GM18873 (cell line): ENCODE data around the gene CPXM2.

Experiments used
- ATAC-seq: cut with Tn5 transposase; IDR thresholded peaks from one replicate; pipeline ENCODE4 v1.9.1; 2021; ENCODE audit warnings: mild to moderate bottlenecking, moderate library complexity, moderate number of reproducible peaks; ENCODE audit not compliant: unreplicated experiment, low FRiP score

CPXM2 gene

DNA sequence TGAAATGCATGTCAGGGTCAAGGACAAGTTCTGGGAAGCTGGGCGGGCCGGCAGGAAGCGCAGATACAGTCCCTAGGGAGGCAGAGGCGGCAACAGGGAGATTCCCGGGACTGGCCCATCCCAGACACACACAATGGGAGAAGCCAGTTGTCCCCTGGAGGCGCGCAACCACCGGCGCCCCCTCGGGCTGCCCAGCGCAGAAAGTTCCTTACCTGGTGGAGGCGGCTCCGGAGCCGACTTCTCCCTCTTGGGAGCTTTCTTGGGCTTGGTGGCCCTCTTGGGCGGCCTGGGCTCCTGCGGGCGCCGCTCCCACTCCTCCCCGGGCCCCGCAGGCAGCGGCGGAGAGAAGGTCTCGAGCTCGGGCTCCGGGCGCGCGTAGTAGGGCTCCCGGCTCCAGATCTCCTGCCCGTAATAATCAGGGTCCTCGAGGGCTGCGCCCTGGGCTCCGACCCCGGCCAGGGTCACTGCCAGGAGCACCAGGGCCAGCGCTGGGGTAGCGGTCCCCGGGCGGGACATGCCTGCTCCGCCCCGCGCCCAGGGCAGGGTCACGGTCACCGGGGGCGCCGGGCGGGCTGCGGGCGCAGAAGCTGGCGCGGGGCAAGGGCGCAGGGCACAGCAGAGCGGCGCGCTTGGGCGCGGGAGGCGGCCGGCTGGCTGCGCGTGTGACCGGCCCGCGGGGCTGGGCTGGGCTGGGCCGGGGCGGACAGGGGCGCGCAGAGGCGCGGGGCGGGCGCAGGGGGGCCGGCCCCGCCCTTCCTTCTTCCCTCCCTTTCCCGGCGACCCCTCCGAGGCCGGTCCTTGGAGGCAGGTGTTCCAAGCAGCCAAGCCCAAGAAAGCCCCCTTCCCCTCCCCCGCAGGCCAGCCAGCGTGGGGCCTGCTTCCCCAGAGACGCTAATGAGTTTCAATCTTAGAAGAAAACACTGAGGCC, at the start of gene CPXM2:
Gene CPXM2 (minus strand): TSS at position 664 of the 928 bp plus-strand sequence. CDS start 148 bp downstream, at position 516.
- no peak for ATAC-seq

DNA sequence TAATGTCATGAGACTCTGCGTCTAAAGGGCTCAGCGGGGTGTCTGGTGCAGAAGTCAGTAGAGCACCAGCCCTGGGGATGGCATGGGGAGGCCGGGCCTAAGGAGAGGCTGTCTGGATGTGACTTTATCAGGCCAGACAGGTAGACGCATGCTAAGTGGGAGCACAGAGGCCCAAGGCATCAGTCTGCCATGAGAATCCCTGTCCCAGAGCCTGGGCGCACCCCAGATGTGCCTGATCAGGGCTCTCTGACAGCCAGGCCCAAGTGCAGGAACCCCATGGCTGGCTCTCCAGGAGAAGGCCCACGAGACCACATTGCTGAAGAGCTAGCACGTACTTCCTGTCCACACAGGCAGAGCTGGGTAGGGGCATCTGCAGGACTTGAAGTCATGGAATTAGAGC, 48.0 kb upstream of the CPXM2 start:
- no peak for ATAC-seq

DNA sequence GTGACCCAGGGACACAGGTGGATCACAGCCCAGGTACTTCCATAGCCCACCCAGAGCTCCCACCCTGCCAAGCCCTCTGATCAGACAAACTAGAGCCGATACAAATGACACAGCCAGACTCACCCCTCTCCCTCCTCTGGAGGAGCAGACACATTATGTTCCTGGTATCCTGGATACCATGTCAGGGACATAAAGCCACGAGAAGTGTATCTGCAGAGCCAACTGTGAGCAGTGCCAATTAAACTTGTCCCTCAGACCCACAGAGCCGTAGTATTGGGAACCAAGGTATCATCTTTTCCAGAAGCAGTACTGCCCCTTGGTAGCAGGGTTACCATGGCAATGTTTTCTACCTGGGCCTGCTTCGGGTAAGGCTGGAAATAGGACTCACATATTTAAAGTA, 47.3 kb upstream of the CPXM2 start:
- no peak for ATAC-seq

DNA sequence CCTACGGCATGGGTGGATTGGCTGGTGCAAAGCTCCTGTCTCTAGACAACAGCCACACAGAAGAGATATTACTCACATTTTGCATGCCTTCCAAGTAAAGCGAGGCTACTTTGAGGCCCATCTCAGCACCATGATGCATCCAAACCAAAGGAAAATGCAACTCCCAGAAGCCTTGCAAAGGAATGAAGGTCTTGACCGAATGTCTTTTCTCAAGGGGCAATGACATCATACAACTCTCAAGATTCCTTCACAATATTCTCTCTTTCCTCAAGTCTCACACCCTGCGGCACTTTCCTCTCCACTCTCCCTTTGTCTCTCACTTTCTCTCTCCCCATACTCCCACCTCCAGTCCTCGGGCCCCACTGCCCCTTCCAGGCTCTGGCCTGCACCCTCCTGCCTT, 44.8 kb upstream of the CPXM2 start:
- ATAC-seq = no peak

DNA sequence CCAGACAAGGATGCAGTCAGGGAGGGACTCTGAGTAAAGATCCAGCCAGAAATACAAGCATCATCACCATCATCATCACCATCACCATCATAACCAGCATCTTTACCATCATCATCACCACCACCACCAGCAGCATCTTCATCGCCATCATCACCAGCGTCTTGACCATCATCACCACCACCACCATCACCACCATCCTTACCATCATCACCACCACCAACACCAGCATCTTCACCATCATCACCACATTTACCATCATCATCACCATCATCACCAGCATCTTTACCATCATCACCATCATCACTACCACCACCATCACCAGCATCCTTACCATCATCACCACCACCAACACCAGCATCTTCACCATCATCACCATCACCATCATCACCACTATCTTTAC, 44.1 kb upstream of the CPXM2 start:
- no peak for ATAC-seq

GRCh38 chr10:123934846-123935245, 43.2 kb upstream of the CPXM2 start:
- ATAC-seq = no peak

- no peak for ATAC-seq
Measured at GRCh38 chr10:123930340-123931001, 38.9 kb upstream of the CPXM2 start.

DNA sequence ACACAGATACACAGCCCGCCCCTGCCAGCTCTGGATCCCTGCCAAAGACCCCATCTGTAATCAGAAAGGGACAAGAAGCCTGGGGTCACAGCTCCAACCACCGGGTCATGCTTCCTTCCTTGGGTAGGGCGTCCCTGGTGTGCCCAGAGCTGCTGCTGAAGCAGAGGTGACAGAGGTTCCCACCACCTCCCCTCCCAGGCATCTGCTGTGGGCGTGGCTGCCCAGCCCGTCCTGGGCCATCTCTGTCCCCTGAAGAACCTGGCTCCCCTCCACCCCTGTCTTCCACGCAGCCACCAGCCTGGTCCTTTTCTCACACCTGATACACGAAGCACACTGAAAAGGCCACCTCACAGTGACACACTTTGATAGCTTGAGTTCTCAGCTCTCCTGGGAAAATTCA, 38.2 kb upstream of the CPXM2 start:
- ATAC-seq = no peak

GRCh38 chr10:123928427-123928826, 36.8 kb upstream of the CPXM2 start:
- no peak for ATAC-seq

DNA sequence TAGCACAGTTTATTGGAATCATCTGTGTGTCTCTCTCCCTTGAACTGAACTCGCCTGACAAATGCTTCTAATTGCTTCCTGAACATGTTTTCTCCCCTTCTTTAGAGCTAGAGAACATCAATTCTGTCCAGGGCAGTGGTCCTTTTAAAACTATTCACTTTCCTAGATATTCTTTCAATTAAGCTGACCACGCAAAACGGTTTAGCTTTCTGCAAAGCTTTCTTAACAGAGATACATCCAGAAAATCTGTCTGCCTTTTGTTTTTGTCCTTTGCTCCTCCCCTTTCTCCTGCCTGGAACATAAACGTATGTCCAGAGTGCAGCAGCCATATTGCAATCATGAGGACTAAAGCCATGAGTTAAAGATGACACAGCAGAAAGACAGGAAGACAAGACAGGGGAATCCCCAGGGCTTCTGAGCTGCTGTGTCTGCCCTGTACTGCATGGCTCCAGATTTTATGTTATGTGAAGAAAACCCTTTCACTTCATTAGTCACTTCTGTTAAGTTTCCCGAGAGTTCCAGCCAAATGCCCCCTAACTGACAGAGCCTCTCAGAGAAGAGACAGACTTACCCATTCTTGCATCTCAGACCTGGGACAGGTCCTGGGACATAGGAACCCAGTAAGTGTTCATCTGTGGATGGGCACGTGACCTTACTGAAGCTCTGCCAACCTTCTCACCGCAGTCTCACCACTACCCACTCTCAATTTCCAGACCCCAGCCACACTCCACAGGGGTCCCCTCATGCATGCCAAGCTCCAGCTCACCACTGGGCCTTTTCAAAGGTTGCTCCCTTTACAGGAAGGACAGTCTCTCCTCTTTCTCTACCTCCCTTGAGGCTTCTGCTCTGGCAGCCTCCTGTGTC, 35.0 kb upstream of the CPXM2 start:
- ATAC-seq = no peak

DNA sequence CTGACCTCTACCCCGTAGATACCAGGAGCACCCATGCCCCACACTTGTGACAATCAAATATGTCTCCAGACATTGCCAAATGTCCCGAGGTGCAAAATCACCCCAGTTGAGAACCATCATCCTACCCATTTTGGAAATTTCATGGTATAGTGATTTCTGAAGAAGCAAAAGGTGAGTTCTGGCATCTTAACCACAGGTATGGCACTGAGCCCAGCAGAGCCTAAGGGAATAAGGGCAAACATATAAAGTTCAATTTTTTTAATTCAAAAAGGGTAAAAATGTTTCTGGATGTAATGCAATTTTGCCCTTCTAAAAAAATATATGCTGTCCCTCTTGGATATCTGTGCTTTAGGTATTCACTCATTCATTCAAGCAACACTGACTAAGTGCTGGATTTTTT, 30.5 kb upstream of the CPXM2 start:
- no peak for ATAC-seq

- ATAC-seq = no peak
Measured at GRCh38 chr10:123916775-123917174, 25.2 kb upstream of the CPXM2 start.

DNA sequence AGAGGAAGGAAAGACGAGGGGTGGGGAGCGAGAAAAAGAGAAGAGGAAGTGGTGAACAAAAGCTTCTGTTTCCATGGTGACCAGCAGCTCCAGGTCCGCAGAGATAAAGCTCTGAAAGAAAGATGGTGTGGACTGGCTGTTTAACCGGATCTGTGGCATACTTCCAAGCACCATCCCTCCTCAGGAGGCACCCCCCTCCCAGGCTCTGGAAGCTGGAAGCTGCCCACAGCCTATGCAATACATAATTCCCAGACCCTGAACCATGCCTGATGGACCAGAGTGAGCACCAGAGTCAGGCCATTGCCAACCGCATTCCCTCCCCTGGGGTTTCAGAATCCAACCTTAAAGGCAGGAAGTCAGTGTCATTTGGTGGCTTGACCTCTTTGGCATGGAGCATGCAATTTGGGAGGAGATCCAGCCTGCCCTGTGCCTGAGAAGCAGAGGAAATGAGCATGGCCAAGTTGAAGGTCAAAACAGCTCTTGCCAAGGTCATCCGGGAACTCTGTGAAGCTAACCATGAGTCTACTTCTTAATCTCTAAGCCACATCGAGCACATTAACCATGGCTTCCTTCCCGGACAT, 22.2 kb upstream of the CPXM2 start:
- ATAC-seq = no peak

DNA sequence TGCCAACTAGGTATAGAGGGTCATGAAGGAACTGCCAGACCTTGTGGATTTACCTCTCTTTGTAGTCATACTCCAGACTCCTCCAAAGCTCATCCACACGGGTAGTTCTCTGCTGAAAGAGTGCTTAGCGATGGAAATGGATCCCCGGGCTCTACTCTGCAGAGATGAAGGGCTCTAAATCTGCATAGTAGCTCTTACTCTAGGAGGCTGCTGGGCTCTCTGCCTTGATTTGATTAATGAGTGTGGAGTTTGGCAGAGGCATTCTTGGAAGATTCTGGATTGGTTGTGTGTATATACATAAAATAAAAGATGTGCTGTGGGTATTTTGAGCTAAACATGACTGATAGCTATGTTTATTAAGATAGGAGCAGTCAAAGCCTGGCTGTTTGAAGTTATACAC, 21.3 kb upstream of the CPXM2 start:
- ATAC-seq = no peak

DNA sequence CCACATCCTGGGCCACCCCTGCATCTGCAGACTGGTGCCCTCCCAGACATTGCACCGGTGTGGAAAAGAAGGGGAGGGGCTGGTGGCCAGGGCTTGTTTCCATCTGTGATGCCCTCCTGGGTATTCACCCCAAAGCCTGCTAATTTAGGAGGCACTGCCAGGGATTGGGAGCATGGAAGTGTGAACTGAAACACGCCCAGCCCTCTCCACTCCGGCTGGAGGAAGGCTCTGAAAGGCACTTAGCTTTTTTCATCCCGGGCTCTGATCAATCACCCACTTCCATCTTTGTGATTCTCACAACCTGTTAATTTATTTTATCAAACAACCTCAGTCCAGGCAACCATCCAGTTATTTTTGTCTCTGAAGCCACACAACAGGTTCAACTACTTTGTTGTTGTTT, 20.9 kb upstream of the CPXM2 start:
- ATAC-seq = no peak

DNA sequence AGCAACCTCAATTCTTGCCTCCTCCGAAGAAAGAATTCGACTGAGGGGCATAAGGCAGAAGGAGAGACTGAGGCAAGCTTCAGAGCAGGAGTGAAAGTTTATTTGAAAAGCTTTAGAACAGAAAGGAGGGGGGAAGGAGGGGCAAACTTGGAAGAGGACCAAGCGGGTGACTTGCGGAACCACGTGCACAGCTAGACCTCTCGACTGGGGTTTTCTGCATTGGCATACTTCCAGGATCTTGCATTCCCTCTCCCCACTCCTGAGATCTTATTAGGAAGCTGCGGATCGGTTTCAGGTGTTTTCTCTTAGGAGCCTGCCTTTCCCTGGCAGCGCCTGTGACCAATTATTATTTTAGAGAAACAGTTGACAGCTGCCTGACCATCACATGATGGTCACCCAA, 20.3 kb upstream of the CPXM2 start:
- ATAC-seq = no peak

DNA sequence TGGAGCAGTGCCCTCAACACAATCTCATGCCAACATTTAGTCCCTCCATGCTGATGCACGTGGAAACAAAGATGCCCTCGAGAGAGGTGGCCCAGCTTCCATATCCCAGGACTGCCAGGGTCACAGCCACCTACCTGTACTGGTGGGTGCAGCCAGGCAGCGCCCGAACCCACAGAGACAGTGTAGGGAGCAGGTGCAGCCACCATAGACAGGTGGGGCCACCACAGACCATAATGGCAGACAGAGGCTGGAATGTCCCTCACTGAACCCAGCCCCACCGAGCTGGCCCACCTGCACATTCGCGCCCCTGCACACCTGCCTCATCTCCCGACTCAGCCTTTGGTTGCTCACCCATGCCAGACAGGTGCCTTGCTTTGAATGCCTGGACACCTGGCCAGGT, 18.3 kb upstream of the CPXM2 start:
- no peak for ATAC-seq

DNA sequence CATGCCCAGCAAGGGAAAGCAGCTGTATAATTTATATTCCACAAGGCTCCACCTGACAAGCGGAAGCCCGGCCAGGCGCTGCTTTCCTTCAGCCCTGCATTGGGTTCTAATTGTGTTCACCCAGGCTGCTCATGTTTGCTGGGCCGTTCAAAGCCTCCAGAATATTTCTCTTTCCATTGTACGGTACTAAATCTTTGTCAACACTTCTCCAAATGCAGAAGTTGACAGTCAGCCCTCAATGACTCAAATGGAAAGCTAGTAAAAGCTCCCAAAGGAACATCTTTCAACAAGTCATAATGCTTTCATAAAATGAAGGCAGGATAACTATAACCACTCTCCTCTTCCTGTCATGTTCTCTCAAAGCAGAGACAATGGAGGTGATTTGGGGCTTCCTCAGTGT, 17.8 kb upstream of the CPXM2 start:
- no peak for ATAC-seq

DNA sequence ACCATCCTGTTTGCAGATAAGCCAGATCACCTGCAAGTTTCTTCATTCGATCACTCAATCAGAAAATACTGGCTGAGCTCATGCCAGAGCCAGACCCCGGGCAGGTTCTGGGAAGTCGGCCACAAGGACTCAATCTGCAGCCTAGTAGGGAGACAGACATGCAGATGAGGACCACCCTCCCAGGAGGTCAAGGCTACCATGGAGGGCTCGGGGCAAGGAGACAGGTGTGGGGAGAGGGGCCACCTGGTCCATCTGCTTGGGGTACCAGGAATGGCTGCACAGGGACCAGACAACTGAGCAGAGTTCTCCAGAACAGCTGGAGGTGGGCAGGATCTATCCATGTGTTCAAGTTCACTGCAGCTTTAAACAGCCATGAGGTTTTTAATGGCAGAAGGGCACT, 16.8 kb upstream of the CPXM2 start:
- no peak for ATAC-seq

DNA sequence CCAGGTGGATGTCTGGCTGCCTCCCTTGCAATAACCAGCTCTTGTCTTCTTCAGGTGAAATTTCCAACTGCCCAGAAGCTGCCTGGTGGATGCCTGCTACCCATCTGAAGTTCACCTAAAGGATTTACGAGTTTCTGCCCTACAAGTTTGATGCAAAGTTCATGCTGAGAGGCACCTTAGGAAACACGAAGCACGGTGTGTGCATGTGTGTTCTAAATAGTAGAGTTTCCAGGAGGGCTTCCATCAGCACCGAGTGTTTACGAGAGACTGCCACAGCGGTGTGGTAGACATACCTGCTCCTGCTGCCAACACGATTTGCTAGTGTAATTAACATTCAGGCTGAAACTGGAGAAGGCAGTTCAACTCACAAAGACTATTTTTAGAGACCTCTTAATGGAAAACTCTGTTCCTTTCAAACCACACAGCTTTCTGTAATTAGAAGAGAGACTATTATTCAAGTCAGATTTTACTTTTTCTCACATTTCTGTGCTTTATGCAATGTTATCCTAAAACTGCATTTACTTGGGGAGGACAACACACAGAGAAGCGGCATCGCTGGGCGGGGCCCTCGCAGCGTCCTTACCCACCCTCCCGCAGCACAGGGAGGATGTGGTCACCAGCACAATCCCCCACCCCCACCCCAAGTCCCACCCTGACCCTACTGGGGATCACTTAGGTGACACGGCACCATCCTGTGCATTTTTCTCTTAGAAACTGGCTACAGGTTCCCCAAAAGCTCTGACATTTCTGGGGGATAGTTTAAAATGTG, 15.5 kb upstream of the CPXM2 start:
- no peak for ATAC-seq
